Fibroblast of skin of right quadriceps (primary cell): Measurements from ENCODE around the gene NUP85.
"Not testable (repeated sequence)": the region's sequence is repeated elsewhere in the genome, so short reads cannot be mapped to it uniquely, and the experiment has no call there.

ENCODE experiments used
- DNase-seq: peaks from one replicate; pipeline ENCODE4 v3.0.0-alpha.2; 2013

The NUP85 gene

DNA sequence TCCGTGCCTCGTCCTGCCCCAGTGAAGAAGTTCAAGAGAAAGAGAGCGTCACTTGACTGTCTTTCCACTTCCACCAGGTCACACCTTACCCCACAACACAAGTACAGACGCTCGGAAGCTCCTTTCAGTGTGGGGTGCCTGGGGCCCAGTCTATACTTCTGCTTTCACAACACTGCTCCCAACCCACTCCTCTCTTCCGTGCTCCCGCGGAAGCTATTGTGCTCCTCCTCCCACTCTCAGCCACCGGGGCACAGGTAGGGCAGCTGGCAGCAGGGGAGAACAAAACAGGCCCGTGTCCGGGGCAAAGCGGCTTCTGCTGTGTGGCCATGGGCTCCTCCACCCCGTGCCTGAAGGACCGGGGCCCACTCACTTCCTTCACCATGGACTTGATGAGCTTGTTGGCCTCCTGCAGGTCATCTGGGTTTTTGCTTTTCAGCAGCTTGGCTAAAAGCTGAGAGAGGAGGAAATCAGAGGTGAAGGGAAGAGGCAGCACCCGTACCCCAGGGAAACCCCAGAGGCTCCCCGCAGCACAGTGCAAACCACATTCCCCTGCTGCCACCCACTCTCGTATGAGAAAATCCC, 37.1 kb downstream of the NUP85 start:
- no peak for DNase-seq

DNA sequence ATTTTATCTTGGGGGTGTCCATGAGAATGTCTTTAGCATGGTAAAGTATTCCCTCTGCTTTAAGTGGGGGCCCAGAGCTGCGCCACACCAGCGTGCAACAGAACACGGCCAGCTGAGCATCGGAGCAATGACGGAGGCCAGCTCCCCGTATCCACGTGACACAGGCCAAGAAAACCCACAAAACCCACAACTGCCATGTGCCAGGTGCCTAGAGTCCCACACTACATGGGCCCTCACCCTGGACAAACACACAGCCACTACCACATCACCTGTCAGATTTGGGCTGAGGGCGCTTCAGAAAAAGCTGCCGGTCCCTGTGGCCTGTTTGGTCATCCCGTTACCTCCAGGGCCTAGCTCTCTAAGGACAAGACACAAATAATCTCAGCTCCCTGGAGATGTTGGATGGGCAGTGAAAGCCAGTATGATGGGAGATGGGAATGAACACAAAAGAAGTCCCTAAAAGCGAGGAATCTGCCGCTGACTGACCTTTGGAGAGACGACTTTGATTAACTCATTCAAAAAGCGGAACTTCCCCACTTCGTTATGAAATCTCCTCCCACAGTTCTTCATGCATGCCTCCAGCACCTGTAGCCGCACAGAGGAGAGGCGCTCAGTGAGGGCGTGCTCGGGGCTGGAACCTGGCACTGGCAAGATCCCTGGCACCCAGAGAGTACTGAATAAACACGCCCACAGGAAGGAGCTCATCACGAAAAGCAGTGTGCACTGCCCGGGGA, 38.8 kb downstream of the NUP85 start:
- no peak for DNase-seq

DNA sequence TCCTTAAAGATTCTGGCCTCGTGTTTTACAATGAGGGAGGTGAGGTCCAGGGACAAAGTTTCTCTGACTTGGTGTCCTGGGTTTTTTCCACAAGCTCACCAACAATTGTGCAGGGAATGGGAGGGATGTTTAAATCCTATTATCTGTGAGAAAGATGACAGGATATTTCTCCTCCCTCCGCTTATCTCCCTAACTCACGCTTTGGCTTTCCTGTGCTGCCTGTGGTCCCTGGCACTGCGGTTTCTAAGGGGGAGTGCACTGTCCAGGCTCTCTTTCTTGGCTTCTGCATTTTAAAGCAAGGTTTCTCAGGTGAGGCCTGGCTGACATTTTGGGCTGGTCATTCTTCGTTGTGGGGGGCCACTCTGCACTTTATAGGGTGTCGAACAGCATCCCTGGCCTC, 39.5 kb downstream of the NUP85 start:
- DNase-seq = no peak

DNA sequence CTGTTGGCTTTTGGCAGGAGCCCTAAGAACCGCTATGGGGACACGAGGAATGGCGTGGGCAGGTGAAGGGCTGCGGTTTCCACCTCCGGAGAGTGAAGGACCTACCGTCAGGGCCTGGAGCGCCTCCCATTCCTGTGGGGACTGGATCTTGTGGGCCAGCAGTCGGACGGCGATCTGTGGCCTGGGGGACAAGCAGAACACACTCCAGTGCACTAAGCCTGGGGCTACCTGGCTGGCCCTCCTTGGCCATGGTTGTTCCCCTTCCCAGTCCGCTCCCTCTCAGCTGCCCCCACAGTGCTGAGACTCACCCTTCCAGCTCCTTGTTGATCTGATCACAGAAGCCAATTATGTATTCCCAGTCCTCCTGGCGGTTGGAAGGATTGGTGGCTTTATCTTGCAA, 40.9 kb downstream of the NUP85 start:
- DNase-seq = no peak

DNA sequence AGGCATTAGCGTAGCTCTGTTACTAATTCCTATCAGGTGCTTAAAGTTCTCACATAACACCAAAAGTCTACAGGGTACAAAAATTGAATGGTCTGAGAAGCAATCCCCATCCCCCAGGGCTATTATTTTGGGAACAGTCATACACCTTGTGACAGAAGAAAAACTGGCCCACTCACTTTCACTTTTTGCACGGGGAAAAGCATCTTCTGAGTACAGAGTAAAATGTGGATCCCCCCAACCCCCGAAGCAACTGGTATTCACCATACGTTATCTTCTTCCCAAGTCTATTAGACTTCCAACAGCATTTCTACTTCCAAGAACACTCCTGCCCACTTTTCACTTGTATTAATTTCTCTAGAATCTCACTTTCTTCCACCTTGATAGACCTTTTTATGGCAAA, 44.1 kb downstream of the NUP85 start:
- no peak for DNase-seq

DNA sequence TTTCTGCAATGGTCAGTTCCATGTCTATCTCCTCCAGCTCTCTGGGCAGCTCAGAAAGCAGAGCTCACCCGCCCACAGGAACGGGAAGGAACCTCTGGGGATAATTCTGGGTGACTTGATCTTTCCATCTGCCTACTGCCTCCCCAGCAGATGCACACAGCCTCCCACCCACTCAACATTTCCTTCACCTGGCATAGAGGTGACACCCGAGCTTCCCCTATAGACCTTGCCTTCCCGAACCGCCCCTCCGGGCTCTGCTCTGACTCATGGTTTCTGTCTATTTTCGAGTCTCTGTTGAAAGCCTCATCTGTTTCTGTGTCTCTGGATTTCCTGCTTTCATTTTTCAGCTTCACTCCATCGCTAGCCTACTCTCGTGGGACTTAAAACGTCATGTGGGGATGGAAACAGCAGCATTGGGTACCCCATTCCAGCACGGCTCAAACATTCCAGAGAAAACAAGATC, 44.6 kb downstream of the NUP85 start:
- DNase-seq = peak; percentile 64

- DNase-seq = no peak
These were observed 46.7 kb downstream of the NUP85 start for GRCh38 chr17:75252039-75252816.

- DNase-seq = not testable (repeated sequence)
These were observed 50.6 kb downstream of the NUP85 start for GRCh38 chr17:75255954-75256698.

GRCh38 chr17:75257228-75257627, 51.7 kb downstream of the NUP85 start:
- not testable (repeated sequence) for DNase-seq

DNA sequence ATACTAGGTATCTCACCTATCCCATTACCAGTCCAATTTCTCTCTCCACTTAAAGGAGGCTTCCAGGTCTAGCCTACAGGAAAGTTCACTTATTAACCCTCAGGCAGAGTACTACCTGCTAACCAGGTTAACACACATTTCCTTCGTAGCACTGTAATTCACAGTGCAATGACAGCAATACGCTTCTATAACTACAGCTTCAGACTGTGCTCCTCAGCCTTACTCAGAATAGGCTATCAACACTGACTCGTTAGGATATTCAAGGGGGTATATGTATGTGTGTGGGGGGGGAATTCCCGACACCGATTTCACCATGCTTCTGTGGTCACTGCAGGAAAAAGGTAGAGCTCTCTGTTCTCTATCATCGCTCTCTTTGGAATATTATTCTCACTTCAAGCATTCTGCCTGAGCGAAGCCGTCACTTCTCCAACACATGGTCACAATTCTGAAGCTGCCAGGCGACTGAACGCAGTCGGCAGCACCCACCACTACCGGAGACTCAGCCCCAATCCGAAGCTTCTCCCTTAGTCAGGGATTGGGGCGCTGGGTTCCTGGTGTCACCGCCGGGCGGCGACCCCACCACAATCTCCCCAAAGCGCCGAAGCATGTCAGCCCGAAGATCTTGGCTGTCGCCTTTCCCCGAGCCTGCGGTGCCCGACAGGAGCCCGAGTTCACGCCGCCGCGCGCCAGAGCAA, 55.3 kb downstream of the NUP85 start:
- no peak for DNase-seq

DNA sequence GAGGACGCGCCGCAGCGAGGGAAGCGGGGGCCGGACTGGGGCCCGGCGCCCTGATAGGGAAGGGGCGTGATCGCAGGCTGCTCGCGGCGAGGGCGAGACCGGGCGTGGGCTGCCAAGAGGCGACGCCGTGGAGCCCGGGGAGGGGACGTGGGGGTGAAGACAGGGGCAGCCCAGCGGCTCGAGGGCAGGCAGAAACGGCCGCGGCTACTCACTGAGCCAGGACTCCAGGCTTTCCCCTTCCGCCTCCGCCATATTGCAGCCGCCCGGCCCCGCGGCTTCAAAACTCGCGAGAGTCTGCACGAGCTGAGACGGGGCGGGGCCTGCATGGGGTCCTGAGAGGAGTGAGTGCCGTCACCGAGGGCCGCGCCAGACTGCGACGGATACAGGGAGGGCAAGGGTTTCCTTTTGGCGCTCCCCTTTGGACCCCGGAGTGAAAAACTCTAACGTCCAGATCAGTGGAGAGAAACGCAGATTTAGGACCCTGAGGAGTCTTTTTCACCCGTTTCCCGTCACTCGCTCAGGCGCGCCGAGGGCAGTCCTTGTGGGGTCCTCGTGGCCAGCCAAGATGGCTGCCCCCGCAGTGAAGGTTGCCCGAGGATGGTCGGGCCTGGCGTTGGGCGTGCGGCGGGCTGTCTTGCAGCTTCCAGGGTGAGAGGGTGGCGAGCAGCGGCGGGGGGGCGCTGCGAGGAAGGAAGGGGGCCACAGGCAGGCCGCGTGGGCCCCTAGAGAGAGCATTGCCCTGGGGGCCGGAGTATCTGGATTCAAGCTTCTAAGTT, 56.0 kb downstream of the NUP85 start, which contains the start of the genes GGA3 and MRPS7:
Gene GGA3 (minus strand): TSS at position 271 of the 776 bp plus-strand sequence. CDS start 19 bp downstream, at position 252.
Gene MRPS7 (plus strand): TSS at position 544 of the 776 bp plus-strand sequence. CDS start 22 bp downstream, at position 566.
- peak; percentile 93 for DNase-seq

DNA sequence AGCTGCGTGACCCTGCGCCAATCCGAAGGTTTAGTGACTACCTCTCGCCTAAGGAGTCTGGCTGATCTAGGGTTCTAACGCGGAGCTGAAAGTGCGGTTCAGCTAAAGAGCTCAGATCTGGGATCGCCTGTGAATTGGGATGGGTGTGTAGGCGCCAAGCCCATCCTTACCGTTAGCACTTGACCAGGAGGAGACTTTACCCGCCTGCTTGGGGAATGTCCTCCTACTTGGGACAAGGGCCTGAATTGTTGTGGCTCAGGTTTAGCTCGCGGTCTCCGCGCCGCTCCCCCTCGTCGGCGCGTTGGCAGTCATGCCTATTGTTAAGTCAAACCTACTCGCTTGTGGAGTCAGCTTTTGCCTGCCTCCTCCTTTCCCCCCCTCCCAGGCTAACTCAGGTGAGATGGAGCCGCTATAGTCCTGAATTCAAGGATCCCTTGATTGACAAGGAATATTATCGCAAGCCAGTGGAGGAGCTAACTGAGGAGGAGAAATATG, 56.7 kb downstream of the NUP85 start:
- DNase-seq = no peak

GRCh38 chr17:75263055-75263454, 57.6 kb downstream of the NUP85 start:
- no peak for DNase-seq

GRCh38 chr17:75265614-75266315, 60.3 kb downstream of the NUP85 start:
- DNase-seq = no peak

DNA sequence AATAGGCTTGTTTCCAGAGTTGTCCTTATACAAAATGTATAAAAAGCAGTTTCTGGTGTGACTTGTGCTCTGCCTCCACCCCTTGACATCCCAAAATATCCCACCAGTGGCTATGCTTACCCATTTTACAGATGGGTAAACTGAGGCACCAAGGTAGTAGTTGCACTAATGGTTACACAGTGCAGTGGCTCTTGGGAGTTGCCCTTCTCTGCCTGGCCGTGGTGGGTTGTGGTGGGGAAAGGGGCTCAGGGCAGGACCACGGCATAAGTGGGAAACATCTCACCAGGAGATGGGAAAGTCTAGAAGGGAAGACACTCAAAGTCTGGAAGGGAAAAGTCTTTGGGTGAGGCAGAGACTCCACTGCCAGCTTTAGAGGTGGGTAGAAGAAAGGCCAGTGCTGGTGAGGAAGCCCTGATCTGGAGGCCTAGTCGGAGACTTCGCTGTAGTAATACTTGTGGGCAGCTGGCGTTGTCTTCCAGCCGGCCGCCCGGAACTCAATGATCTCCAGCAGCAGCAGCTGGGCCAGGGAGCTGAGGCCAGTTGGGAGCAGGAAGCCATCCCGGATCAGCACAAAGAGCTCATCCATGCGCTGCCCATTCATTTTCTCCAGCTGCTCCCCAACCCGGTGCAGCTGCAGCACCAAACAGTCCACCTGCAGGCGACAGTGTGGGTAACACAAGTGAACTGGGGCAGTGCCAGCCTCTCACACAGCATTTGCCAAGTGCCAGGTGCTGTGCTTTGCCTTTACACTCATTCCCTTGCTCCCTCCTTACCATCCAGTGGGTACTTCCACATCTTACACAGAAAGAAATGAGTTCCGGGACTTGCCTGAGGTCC, 61.1 kb downstream of the NUP85 start:
- no peak for DNase-seq

- no peak for DNase-seq
These were observed 61.6 kb downstream of the NUP85 start for GRCh38 chr17:75267153-75267410.

GRCh38 chr17:75267411-75268232, 62.1 kb downstream of the NUP85 start:
- DNase-seq = no peak

DNA sequence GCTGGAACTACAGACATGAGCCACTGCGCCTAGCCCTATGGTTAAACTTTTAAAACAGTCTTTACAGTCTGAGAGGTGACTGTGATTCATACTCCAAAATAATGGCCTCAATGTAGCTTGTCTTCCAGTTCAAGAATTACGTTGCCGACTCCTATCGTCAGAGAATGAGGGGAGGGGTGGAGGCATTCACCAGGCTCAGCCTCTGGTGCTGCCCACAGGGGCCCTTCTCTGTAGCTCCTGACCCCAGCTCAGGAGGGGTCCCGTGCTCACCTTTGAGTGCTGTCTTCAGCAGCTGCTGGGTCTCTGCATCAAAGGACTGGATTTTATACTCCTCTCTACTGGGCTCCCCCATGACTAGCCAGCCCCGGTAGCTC, 64.4 kb downstream of the NUP85 start:
- no peak for DNase-seq
